GM19043 (cell line): ENCODE results near the gene ZWILCH.
"Not testable (repeated sequence)": the region's sequence is repeated elsewhere in the genome, so short reads cannot be mapped to it uniquely, and the experiment has no call there.

ENCODE experiments used
- ATAC-seq: cut with Tn5 transposase; IDR thresholded peaks from one replicate; pipeline ENCODE4 v1.9.1; 2021; ENCODE audit warnings: low read depth; ENCODE audit not compliant: unreplicated experiment

ZWILCH gene

GRCh38 chr15:66574596-66574950 lies 69.4 kb downstream of the ZWILCH start:
- ATAC-seq: no peak

GRCh38 chr15:66578286-66578875 lies 73.3 kb downstream of the ZWILCH start:
- ATAC-seq: no peak

GRCh38 chr15:66580643-66581042 lies 75.5 kb downstream of the ZWILCH start:
- no peak for ATAC-seq

- no peak for ATAC-seq
These were observed 76.9 kb downstream of the ZWILCH start for GRCh38 chr15:66581972-66582537.

- ATAC-seq: no peak
These were observed 81.2 kb downstream of the ZWILCH start for GRCh38 chr15:66586155-66586976.

- no peak for ATAC-seq
These were observed 81.9 kb downstream of the ZWILCH start for GRCh38 chr15:66587020-66587419.

- no peak for ATAC-seq
These were observed 82.6 kb downstream of the ZWILCH start for GRCh38 chr15:66587749-66588148.

GRCh38 chr15:66588537-66588936 lies 83.4 kb downstream of the ZWILCH start:
- ATAC-seq: no peak

GRCh38 chr15:66588971-66589370 lies 83.8 kb downstream of the ZWILCH start:
- ATAC-seq: no peak

- ATAC-seq: not testable (repeated sequence)
These were observed 84.3 kb downstream of the ZWILCH start for GRCh38 chr15:66589429-66589828.

- no peak for ATAC-seq
These were observed 85.3 kb downstream of the ZWILCH start for GRCh38 chr15:66590435-66590834.

- no peak for ATAC-seq
These were observed 86.3 kb downstream of the ZWILCH start for GRCh38 chr15:66591322-66591862.

- ATAC-seq: no peak
These were observed 87.5 kb downstream of the ZWILCH start for GRCh38 chr15:66592505-66593218.

- ATAC-seq: no peak
These were observed 88.2 kb downstream of the ZWILCH start for GRCh38 chr15:66593219-66593780.

GRCh38 chr15:66594344-66594743 lies 89.2 kb downstream of the ZWILCH start:
- no peak for ATAC-seq

- no peak for ATAC-seq
These were observed 89.7 kb downstream of the ZWILCH start for GRCh38 chr15:66594836-66595235.

- no peak for ATAC-seq
These were observed 90.2 kb downstream of the ZWILCH start for GRCh38 chr15:66595332-66595731.

GRCh38 chr15:66595931-66596545 lies 90.9 kb downstream of the ZWILCH start:
- no peak for ATAC-seq

GRCh38 chr15:66598095-66598815 lies 93.1 kb downstream of the ZWILCH start:
- no peak for ATAC-seq
